ENCODE data around the gene TEAD3.

The TEAD3 gene

DNA sequence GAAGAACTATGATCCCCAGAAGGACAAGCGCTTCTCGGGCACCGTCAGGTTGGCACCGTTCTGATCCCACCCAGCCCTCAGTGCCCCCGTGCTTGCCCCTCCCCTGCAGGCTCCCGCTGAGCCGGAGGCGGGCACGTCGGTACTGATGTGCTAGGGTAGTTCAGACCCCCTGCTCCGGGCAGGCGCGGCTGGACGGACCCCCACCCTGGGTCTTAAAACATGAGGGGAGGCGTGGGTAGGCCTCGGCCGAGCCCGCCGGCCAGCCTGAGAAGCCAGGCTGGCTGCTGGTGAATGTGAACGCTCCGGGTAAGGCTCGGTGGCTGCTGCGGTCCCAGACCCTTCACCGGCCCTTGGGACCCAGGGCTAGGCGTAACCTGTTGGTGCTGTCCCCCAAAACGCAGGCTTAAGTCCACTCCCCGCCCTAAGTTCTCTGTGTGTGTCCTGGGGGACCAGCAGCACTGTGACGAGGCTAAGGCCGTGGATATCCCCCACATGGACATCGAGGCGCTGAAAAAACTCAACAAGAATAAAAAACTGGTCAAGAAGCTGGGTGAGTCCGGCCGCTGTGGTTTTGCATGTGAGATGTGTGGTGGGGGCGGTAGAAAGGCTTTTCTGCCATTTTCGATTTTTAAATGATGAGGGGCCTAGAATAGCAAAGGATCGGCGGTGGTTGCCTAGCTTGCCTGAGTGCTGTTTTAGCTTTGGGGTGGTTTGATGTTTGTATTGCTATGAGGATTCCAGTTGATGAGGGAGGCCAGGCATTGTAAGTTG is 27.7 kb downstream of the TEAD3 start:
- Histone ChIP-seq H3K4me1 (peaks cover 15% of the 10 kb centered on the region), H2AFZ (peak overlapping the region; percentile 99), H3K4me3 (ENCODE audit: low read depth, low read length) (peak overlapping the region; percentile 97), H3K4me2 (ENCODE audit: low read length) (peak overlapping the region; percentile 98), H3K79me2 (no peaks in the 10 kb centered on the region), H3K27me3 (ENCODE audit: control insufficient read depth, insufficient read depth, low read length) (no peaks in the 10 kb centered on the region), H3K9ac (peak overlapping the region; percentile 5), H3K27ac (peak overlapping the region; percentile 83), H3K36me3 (ENCODE audit: control insufficient read depth, insufficient read depth, low read length) (no peaks in the 10 kb centered on the region), H3K9me3 (ENCODE audit: control insufficient read depth, low read length) (no peaks in the 10 kb centered on the region)
- TF ChIP-seq, protein P1, sequence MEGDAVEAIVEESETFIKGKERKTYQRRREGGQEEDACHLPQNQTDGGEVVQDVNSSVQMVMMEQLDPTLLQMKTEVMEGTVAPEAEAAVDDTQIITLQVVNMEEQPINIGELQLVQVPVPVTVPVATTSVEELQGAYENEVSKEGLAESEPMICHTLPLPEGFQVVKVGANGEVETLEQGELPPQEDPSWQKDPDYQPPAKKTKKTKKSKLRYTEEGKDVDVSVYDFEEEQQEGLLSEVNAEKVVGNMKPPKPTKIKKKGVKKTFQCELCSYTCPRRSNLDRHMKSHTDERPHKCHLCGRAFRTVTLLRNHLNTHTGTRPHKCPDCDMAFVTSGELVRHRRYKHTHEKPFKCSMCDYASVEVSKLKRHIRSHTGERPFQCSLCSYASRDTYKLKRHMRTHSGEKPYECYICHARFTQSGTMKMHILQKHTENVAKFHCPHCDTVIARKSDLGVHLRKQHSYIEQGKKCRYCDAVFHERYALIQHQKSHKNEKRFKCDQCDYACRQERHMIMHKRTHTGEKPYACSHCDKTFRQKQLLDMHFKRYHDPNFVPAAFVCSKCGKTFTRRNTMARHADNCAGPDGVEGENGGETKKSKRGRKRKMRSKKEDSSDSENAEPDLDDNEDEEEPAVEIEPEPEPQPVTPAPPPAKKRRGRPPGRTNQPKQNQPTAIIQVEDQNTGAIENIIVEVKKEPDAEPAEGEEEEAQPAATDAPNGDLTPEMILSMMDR (IDR thresholded peaks at IDR 0.05) = no peak

DNA sequence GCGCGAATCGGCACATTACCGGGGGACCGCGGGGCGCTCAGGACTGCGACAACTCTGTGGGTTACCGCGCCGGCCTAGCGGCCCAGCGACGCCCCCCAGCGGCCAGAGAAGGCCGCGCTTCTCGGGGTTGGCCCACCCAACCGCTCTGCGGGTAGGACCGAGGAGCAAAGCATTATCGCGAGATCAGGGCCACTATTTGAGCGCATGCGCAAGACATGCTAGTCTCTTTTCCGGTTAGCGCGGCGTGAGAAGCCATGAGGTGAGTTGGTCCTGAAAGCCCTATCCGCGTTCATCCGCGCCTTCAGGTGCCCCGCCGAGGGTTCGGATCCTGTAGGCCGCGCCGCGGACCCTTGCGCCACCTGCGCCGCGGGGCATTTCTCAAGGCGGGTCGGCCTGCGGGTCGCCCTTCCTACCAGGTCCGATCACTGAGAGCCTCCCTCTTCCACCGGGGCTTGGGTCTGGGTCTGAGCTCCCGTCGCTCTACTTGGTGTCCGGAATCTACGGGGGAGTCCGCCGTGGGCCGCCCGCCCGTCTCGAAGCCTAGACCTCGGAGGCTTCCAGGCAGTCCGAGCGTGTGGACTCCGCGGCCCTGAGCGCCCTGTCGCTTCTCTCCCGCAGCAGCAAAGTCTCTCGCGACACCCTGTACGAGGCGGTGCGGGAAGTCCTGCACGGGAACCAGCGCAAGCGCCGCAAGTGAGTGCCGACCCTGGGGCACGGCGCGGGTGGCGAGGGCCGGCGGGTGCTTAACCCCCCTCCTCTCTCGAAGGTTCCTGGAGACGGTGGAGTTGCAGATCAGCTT is 28.5 kb downstream of the TEAD3 start, which contains the start of gene RPL10A:
Gene RPL10A, plus strand, starts transcription at position 221 of the 799 bp plus-strand sequence. Its CDS starts 34 bp downstream, at position 255.
- Histone ChIP-seq H2AFZ (peak within 1 kb of the TSS; percentile 99), H3K79me2 (no peaks in the 10 kb centered on the region), H3K4me1 (peaks cover 15% of the 10 kb centered on the region), H3K9me3 (ENCODE audit: control insufficient read depth, low read length) (no peaks in the 10 kb centered on the region), H3K4me3 (ENCODE audit: low read depth, low read length) (peak within 1 kb of the TSS; percentile 97), H3K4me2 (ENCODE audit: low read length) (peak within 1 kb of the TSS; percentile 98), H3K27ac (peak within 1 kb of the TSS; percentile 83), H3K27me3 (ENCODE audit: control insufficient read depth, insufficient read depth, low read length) (no peaks in the 10 kb centered on the region), H3K36me3 (ENCODE audit: control insufficient read depth, insufficient read depth, low read length) (no peaks in the 10 kb centered on the region), H3K9ac (peak within 1 kb of the TSS; percentile 77)
- TF ChIP-seq, protein P1 (IDR thresholded peaks at IDR 0.05) = peak; percentile 96

DNA sequence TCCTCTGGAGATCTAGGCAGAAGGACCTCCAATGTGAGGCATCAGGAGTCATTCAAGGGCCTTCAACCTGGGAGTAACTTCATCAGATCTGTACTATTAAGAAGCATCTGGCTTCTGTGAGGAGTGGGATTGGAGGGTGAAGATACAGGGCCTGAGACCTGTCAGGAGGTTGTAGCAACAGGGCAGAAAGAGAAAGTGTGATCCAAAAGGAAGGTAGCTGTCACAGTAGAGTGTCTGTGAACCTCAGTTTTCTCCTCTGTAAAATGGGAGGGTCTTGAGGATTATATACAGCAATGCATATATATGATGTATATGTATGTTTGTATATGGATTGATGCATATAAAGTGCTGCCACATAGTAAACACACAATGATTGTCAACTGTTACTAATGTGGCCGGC is 31.2 kb downstream of the TEAD3 start:
- Histone ChIP-seq H3K27ac (no peak overlapping the region), H3K79me2 (no peaks in the 10 kb centered on the region), H3K9me3 (ENCODE audit: control insufficient read depth, low read length) (no peaks in the 10 kb centered on the region), H3K4me3 (ENCODE audit: low read depth, low read length) (no peak overlapping the region), H3K36me3 (ENCODE audit: control insufficient read depth, insufficient read depth, low read length) (no peaks in the 10 kb centered on the region), H2AFZ (no peak overlapping the region), H3K4me2 (ENCODE audit: low read length) (no peak overlapping the region), H3K4me1 (peaks cover 15% of the 10 kb centered on the region), H3K9ac (no peak overlapping the region), H3K27me3 (ENCODE audit: control insufficient read depth, insufficient read depth, low read length) (no peaks in the 10 kb centered on the region)
- TF ChIP-seq, protein P1 (IDR thresholded peaks at IDR 0.05) = no peak

DNA sequence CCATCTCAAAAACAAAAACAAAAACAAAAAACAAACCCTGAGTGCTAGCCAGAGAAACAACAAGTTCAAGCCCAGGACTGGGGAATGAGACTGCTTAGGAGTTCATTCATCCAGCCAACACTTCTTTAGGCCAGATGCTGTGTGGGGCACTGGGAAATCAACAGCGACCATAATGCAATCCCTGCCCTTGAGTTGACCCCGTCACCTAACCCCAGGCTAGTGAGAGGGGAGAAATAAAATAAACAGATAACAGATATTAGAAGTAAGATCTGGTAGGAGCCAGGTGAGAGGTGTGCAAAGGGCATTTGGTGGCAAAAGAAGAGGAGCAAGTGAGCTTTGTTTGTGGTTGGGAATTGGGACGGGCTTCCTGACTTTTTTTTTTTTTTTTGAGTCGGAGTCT is 33.6 kb downstream of the TEAD3 start:
- H3K4me1 ChIP-seq = peaks cover 7% of the 10 kb centered on the region
- no peaks in the 10 kb centered on the region for H3K36me3 ChIP-seq (ENCODE audit: control insufficient read depth, insufficient read depth, low read length)
- no peaks in the 10 kb centered on the region for H3K79me2 ChIP-seq
- H3K4me3 ChIP-seq (ENCODE audit: low read depth, low read length) = no peak overlapping the region
- TF ChIP-seq, protein P1 (IDR thresholded peaks at IDR 0.05) = no peak
- H3K27me3 ChIP-seq (ENCODE audit: control insufficient read depth, insufficient read depth, low read length) = no peaks in the 10 kb centered on the region
- no peak overlapping the region for H2AFZ ChIP-seq
- H3K27ac ChIP-seq = no peak overlapping the region
- no peak overlapping the region for H3K4me2 ChIP-seq (ENCODE audit: low read length)
- H3K9ac ChIP-seq = no peak overlapping the region
- H3K9me3 ChIP-seq (ENCODE audit: control insufficient read depth, low read length) = no peaks in the 10 kb centered on the region
